Lung microvascular endothelial cell (primary cell): ENCODE results near the gene TEAD3. TPM values are rescaled to one million over a fixed set of nuclear protein-coding genes. Genes with fewer than 3 reads are reported as not detected.
A peak's percentile ranks its signal among the peaks of the same experiment; 100 is the strongest.
"Not testable (repeated sequence)": the region's sequence is repeated elsewhere in the genome, so short reads cannot be mapped to it uniquely, and the experiment has no call there.

Experiments
- DNase-seq, 2 donors: peaks; one replicate each; pipeline versions ENCODE4 v3.0.0 to v3.0.0-alpha.2; 2010; ENCODE audit warnings: low read depth in 2 of 2
- total RNA-seq: library from RNA; depleted of rRNA; stranded (reverse); fragments of >200 nt; gene quantifications from 2 replicates; pipeline ENCODE4 v1.2.1, GENCODE V29; 2014

The TEAD3 gene
- total RNA-seq, 1 donor from 2014 or later: 0.20 TPM

- DNase-seq: peak in 1 of 2 donors; percentile 68
Measured at GRCh38 chr6:35451354-35452182, 45.3 kb downstream of the TEAD3 start.

DNA sequence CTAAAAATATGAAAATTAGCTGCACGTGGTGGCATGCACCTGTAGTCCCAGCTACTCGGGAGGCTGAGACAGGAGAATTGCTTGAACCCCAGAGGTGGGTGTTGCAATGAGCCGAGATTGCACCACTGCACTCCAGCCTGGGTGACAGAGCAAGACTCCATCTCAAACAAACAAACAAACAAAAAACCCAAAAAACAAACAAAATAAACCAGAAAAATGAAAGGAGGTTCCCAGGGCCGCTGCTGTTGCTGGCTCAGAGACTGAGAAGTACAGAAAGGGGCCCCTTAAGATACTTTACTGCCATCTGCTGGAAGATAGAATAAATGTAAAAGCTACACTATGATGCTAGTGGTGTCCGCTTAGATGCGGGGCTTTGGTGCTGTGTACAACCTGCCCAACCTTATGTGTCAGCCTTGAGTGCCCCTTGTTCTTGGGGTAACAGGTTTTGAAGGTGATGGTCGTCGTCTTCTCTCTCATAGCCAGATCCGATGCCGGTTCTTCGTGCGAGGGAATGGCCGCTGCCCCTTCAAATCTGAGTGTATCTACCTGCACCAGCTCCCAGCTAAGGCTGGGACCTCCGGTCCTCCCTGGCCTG lies 47.5 kb downstream of the TEAD3 start:
- peak; percentile 75 to 78 for DNase-seq

GRCh38 chr6:35448191-35448590 lies 48.7 kb downstream of the TEAD3 start:
- no peak for DNase-seq

DNA sequence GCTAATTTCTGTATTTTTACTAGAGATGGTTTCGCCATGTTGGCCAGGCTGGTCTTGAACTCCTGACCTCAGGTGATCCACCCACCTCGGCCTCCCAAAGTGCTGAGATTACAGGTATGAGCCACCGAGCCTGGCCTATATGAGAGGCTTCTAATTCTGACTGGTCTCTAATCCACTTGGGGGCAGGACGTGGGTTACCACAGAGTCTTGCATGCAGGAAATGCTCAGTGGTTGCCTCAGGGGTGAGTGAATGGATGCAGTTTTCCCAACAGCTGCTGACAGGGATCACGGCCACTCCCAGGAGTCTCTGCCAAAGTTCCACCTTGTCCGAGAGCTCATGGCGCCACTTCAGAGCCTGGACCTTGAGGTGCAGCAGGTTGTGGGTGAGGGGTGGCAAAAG lies 51.2 kb downstream of the TEAD3 start:
- no peak for DNase-seq

DNA sequence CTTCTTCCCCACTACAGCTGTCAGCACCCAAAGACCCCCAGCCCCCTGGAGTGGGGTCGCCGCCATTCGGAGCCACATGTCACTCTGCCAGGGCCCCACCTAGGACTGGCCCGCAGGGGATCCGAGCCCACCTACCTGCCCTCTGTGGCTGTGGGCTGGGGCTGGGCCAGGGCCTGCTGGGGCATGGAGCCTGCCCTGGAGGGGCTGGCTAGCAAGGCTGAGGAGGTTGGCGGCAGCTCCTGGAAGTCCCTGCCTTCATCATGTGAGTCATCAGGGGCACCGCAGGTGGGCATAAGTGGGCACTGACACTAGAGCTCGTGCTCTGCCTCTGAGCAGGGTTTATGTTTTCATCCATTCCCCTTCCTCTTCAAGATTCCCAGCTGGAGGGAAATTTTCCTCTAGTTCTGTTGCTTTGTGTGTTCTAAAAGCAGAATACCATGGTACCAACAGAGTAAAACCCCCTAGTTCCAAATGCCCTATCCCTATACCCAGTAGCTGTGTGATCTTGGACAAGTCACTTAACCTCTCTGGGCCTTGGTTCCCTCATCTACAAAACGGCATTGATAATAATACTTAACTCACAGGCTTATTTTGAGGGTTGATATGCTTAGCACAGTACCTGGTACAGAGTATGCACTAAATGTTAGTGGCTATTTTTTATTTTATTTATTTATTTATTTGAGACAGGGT lies 53.4 kb downstream of the TEAD3 start:
- no peak for DNase-seq

DNA sequence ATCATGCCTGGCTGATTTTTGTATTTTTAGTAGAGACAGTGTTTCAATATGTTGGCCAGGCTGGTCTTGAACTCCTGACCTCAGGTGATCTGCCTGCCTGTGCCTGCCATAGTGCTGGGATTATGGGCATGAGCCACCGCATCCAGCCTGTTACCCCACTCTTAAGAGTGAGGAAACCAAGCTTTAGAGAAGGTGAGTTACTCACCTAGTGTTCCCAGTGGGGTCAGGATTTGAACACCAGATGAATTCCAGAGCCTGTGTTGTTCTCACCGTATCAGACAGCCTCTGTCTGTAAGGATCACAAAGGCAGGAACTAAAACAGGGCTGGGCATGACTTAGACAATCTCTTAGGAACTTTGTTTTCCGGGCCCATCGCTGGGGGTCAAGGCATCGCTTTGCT lies 54.2 kb downstream of the TEAD3 start:
- DNase-seq: no peak

- DNase-seq: no peak
Measured at GRCh38 chr6:35441642-35442041, 55.2 kb downstream of the TEAD3 start.

- DNase-seq: no peak
Measured at GRCh38 chr6:35441205-35441604, 55.7 kb downstream of the TEAD3 start.

- no peak for DNase-seq
Measured at GRCh38 chr6:35439308-35439707, 57.6 kb downstream of the TEAD3 start.

DNA sequence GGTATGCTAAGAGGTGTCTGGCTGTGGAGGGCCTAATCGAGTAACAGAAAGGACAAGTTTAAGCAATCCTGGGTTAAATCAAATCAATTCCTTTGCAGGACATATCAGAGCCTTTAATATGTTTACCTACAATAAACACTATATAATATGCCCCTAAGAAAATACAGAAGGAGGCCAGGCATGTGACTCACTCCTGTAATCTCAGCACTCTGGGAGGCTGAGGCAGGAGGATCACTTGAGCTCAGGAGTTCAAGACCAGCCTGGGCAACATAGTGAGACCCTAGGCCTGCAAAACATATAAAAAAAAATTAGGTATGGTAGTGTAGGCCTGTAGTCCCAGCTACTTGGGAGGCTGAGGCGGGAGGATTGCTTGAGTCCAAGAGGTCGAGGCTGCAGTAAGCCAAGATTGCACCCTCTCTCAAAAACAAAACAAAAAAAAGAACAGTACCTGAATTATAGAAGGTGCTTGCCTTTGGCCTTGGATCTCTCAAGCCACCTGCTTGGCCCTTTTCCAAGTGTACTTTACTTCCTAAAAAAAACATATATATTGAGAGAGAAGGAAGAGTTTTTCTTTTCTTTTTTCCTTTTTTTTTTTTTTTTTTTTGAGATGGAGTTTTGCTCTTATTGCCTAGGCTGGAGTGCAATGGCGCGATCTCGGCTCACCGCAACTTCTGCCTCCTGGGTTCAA lies 58.4 kb downstream of the TEAD3 start:
- DNase-seq: not testable (repeated sequence)

DNA sequence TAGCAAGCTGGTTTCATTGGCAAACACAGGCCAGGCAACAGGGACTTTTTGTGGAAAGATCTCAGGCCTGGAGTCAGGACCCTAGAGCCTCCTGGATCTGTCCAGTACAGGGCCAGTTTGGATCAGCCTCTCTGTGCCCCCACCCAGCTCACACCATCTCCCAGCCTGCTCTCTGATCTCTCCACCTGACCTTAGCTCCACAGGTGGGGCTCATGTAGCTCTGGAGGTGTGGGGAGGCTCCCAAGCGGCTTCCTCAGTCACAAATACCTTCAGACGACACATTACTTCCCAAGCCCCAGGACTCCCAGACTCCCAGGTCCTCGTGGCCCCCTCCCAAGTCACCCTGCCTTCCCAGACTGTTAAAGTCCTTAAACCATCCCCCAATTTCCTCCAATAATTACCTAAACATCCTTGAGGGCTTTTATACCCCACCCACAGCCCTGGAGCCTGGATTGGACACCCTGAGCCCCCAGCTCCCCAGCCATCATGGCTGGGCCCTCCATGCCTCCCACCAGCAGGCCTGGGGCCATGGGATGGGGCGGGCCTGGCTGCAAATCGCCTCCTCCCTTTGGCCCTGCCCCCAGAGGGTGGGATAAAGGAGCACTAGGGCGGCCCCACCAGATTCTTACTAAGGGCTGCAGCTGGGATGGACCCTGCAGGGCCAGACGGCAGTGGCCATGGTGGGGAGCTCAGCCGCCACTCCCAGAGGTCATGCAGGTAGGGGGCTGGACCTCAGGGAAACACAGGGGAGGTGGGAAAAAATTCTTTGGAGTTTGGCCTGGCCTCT lies 60.6 kb downstream of the TEAD3 start:
- DNase-seq: no peak

DNA sequence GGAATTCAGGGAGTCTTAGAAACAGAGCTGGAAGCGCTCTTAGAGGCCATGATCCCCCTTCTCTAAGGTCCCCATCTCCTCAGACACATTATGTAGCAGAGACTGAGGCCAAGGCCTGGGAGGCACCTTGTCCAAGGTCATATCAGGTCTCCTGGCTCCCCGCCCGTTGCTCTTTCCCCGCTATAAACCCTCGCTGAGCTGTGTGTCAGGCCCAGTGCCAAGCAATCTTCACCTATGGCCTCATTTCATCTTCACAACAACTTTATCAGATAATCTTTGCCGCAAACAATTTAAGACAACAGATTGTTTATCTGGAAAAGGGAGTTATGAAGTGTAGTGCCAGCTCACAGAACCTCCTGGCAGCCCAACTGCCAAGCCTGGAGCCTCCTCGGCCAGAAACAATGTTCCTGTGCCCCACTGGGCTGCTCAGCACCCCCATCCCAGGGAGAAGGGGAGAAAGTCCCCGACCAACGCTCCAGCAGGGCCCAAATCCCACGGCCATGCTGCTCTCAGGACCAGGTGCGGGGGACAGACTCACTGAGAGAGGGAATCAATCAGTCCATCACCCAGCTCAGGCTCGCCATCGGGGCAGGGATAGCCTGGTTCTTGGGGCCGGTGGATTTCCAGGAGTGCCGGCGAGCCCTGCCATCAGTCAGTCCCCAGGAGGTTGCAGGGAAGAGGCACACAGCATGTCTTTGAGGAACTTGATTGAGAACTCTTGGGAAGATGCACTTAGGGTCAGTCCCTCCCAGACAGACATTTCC lies 61.6 kb downstream of the TEAD3 start:
- DNase-seq: no peak

GRCh38 chr6:35432702-35433101 lies 64.2 kb downstream of the TEAD3 start:
- not testable (repeated sequence) for DNase-seq

- DNase-seq: no peak
Measured at GRCh38 chr6:35432291-35432690, 64.6 kb downstream of the TEAD3 start.

DNA sequence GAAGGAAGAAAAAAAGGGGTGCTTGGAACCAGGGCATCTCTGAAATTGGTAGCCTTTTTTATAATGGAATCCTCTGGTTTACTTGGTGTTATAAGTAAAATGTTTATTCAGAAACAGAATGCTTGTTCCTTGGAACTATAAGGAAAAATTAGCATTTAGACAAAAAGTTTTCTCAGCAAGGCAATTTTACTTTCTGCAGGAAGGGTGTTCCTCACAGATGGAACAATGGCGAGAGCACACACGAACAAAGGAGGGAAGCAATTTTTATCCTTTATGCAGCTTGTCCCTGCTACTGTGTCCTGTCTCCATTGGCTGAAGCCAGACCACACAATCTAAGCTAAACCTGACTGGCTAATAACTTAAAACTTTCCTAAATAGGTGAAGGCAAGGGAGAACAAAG lies 67.4 kb downstream of the TEAD3 start:
- DNase-seq: no peak

- DNase-seq: peak; percentile 39 to 68
Measured at GRCh38 chr6:35428421-35429149, 68.3 kb downstream of the TEAD3 start.

DNA sequence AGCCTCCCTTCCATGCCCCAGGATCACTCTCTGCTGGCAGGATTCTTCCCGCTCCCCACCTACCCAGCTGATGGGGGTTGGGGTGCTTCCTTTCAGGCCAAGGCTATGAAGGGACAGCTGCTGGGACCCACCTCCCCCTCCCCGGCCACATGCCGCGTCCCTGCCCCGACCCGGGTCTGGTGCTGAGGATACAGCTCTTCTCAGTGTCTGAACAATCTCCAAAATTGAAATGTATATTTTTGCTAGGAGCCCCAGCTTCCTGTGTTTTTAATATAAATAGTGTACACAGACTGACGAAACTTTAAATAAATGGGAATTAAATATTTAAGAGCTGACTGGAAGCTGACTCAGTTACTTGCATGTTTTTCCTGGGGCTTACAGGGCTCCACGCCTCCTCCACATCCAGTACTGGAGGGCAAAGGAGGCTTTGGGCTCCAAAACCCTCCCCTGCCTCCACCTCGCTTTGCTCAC lies 69.0 kb downstream of the TEAD3 start:
- DNase-seq: peak in 1 of 2 donors; percentile 64

DNA sequence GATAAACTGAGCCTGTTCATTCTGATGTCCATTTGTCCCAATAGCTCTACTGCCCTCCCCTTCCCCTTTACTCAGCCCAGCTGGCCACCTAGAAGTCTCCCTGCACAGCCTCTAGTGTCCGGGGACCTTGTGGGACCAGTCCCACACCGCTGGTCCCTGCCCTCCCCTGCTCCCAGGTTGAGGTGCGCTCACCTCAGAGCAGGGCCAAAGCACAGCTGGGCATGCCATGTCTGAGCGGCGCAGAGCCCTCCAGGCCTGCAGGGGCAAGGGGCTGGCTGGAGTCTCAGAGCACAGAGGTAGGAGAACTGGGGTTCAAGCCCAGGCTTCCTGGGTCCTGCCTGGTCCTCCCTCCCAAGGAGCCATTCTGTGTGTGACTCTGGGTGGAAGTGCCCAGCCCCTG lies 69.4 kb downstream of the TEAD3 start:
- no peak for DNase-seq

DNA sequence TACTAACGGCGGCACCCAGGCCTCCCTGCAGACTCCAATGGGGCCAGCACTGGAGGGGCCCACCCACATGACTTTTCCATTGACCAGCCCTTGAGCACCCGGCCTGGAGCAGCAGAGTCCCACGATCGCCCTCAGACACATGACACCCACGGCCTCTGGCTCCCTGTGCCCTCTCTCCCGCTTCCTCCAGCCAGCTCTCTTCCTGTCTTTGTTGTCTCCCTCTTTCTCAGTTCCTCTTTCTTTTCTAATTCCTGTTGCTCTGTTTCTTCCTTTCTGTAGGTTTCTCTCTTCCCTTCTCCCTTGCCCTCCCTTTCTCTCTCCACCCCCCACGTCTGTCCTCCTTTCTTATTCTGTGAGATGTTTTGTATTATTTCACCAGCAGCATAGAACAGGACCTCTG lies 70.8 kb downstream of the TEAD3 start:
- DNase-seq: peak; percentile 31 to 43

DNA sequence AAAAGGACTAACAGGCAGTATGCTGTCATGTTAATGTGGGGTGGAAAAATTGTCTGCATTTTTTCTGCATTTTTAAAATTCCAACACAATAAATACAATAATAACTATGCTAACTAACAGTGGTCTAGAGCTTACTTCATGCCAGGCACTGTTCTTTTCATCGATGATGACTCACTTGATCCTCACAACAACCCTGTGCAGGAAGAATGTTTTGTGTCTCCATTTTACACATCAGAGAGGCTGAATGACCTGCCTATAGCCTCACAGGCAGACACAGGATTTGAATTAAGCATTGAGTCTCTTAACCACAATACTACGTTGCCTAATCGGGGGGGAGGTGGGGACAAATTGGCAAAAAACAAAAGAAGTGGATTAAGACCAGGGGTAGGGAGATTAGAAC lies 71.6 kb downstream of the TEAD3 start:
- DNase-seq: peak; percentile 90 to 94
